Endothelial cell (in vitro differentiated cells): ENCODE data around the gene MAN2A2. TPM values are rescaled to one million over a fixed set of nuclear protein-coding genes. Genes with fewer than 3 reads are reported as not detected.
"Not testable (repeated sequence)": the region's sequence is repeated elsewhere in the genome, so short reads cannot be mapped to it uniquely, and the experiment has no call there.

Experiments
- DNase-seq: peaks from one replicate; pipeline ENCODE4 v3.0.0; 2021; ENCODE audit warnings: low spot score
- H3K27ac Mint-ChIP-seq: one replicate; pipeline ENCODE4 v1.8.0; 2021; ENCODE audit warnings: mixed read lengths, inconsistent platforms; ENCODE audit not compliant: unreplicated experiment
- H3K27me3 Mint-ChIP-seq: one replicate; pipeline ENCODE4 v1.8.0; 2021; ENCODE audit warnings: mild to moderate bottlenecking, moderate library complexity, mixed read lengths, inconsistent platforms; ENCODE audit not compliant: unreplicated experiment
- H3K36me3 Mint-ChIP-seq: one replicate; pipeline ENCODE4 v1.8.0; 2021; ENCODE audit warnings: mild to moderate bottlenecking, low read depth, mixed read lengths, inconsistent platforms; ENCODE audit not compliant: unreplicated experiment
- H3K4me1 Mint-ChIP-seq: one replicate; pipeline ENCODE4 v1.8.0; 2021; ENCODE audit warnings: mild to moderate bottlenecking, mixed read lengths, inconsistent platforms; ENCODE audit not compliant: unreplicated experiment
- H3K4me3 Mint-ChIP-seq: one replicate; pipeline ENCODE4 v1.8.0; 2021; ENCODE audit warnings: mild to moderate bottlenecking, mixed read lengths, inconsistent platforms; ENCODE audit not compliant: unreplicated experiment
- H3K9me3 Mint-ChIP-seq: one replicate; pipeline ENCODE4 v1.8.0; 2021; ENCODE audit warnings: mixed read lengths, inconsistent platforms; ENCODE audit not compliant: unreplicated experiment
- CTCF ChIP-seq: fragments of 200-600 bp; sonication (generic); IDR thresholded peaks from one replicate; pipeline ENCODE4 v1.5.0; 2021; ENCODE audit warnings: antibody characterized with exemption; ENCODE audit not compliant: unreplicated experiment
- total RNA-seq: library from RNA; stranded (reverse); fragmentation: NEBNext Ultra II Directional; extraction: Animal tissue kit (Norgen Biotek cat#: 25700); gene quantifications from one replicate; pipeline ENCODE4 v1.2.1, GENCODE V29; 2021; ENCODE audit not compliant: unreplicated experiment

MAN2A2 gene
- total RNA-seq, 1 donor from 2014 or later = 72.2 TPM

- Mint-ChIP-seq H3K36me3 (peaks cover 20% of the 10 kb centered on the region), H3K27me3 (peaks cover 5% of the 10 kb centered on the region), H3K4me3 (no peak overlapping the region), H3K9me3 (no peaks in the 10 kb centered on the region), H3K27ac (no peak overlapping the region), H3K4me1 (peaks cover under 1% of the 10 kb centered on the region)
- no peak for DNase-seq
- no peak for TF ChIP-seq CTCF
Observed at GRCh38 chr15:90907051-90907660, 4.1 kb downstream of the MAN2A2 start.

GRCh38 chr15:90907838-90908507 lies 4.9 kb downstream of the MAN2A2 start:
- DNase-seq = no peak
- H3K9me3 Mint-ChIP-seq = no peaks in the 10 kb centered on the region
- H3K4me1 Mint-ChIP-seq = no peaks in the 10 kb centered on the region
- no peak overlapping the region for H3K4me3 Mint-ChIP-seq
- no peak overlapping the region for H3K27ac Mint-ChIP-seq
- TF ChIP-seq CTCF = no peak
- H3K36me3 Mint-ChIP-seq = peaks cover 20% of the 10 kb centered on the region
- peaks cover 5% of the 10 kb centered on the region for H3K27me3 Mint-ChIP-seq

GRCh38 chr15:90909449-90909848 lies 6.3 kb downstream of the MAN2A2 start:
- H3K27ac Mint-ChIP-seq, H3K27me3 Mint-ChIP-seq, H3K4me3 Mint-ChIP-seq, H3K4me1 Mint-ChIP-seq, H3K9me3 Mint-ChIP-seq, DNase-seq: not testable (repeated sequence)
- H3K36me3 Mint-ChIP-seq = peaks cover 28% of the 10 kb centered on the region

GRCh38 chr15:90909976-90910375 lies 6.9 kb downstream of the MAN2A2 start:
- no peak for DNase-seq
- H3K27me3 Mint-ChIP-seq = peaks cover 5% of the 10 kb centered on the region
- no peaks in the 10 kb centered on the region for H3K9me3 Mint-ChIP-seq
- H3K36me3 Mint-ChIP-seq = peaks cover 29% of the 10 kb centered on the region
- no peak overlapping the region for H3K4me3 Mint-ChIP-seq
- no peaks in the 10 kb centered on the region for H3K4me1 Mint-ChIP-seq
- no peak for TF ChIP-seq CTCF
- H3K27ac Mint-ChIP-seq = no peak overlapping the region

GRCh38 chr15:90910441-90911301 lies 7.6 kb downstream of the MAN2A2 start:
- no peaks in the 10 kb centered on the region for H3K4me1 Mint-ChIP-seq
- no peak overlapping the region for H3K4me3 Mint-ChIP-seq
- H3K27me3 Mint-ChIP-seq = peaks cover 5% of the 10 kb centered on the region
- H3K27ac Mint-ChIP-seq = no peak overlapping the region
- peaks cover 31% of the 10 kb centered on the region for H3K36me3 Mint-ChIP-seq
- no peak for DNase-seq
- no peak for TF ChIP-seq CTCF
- no peaks in the 10 kb centered on the region for H3K9me3 Mint-ChIP-seq
